IMR-90 (cell line): ENCODE measurements around the gene PRDX4. TPM values are rescaled to one million over a fixed set of nuclear protein-coding genes. Genes with fewer than 3 reads are reported as not detected.

Experiments
- ATAC-seq: fragments of 200-7000 bp; cut with Tn5 transposase; 2 replicates; pipeline ENCODE4 v1.9.1; 2020; ENCODE audit warnings: low read depth, mild to moderate bottlenecking, moderate library complexity
- BruUV-seq: library from RNA; stranded (reverse); fragments of 400-500 nt; replicated peaks from 2 replicates; lab custom pipeline; 2021; lab: Mats Ljungman, UMichigan
- CTCF ChIA-PET: fragments of 300-600 bp; formaldehyde crosslinking; extraction: SDS; loops from one replicate; lab custom pipeline; 2021; ENCODE audit warnings: antibody characterized with exemption; lab: Yijun Ruan, JAX
- POLR2A ChIA-PET: fragments of 300-600 bp; sonication (Branson Sonifier 250); formaldehyde crosslinking; loops from one replicate; lab custom pipeline; 2022; ENCODE audit warnings: antibody characterized with exemption; ENCODE audit not compliant: unreplicated experiment; lab: Charles Lee
- DNase-seq: peaks from one replicate; pipeline ENCODE4 v3.0.0; 2013
- H2AFZ ChIP-seq: replicated peaks from 2 replicates; pipeline ENCODE3; 2013; ENCODE audit warnings: low read length, mild to moderate bottlenecking; ENCODE audit not compliant: poor library complexity
- H2AK5ac ChIP-seq: 2 replicates; pipeline ENCODE4 v1.6.1; 2013; ENCODE audit warnings: low read depth, low read length, inconsistent platforms
- H2AK9ac ChIP-seq: replicated peaks from 2 replicates; pipeline ENCODE3; 2013; ENCODE audit warnings: mild to moderate bottlenecking, low read depth, low read length, moderate library complexity; ENCODE audit not compliant: poor library complexity
- H2BK120ac ChIP-seq: 2 replicates; pipeline ENCODE4 v1.6.1; 2013; ENCODE audit warnings: low read depth, low read length, inconsistent platforms
- H2BK15ac ChIP-seq: 3 replicates; pipeline ENCODE4 v1.6.1; 2013; ENCODE audit warnings: low read depth, low read length, inconsistent platforms
- H2BK20ac ChIP-seq: 2 replicates; pipeline ENCODE4 v1.6.1; 2013; ENCODE audit warnings: low read depth, mild to moderate bottlenecking, inconsistent platforms, low read length, moderate library complexity
- H2BK5ac ChIP-seq: 2 replicates; pipeline ENCODE4 v1.6.1; 2013; ENCODE audit warnings: mild to moderate bottlenecking, low read depth, low read length, inconsistent platforms; ENCODE audit not compliant: poor library complexity, severe bottlenecking
- H3K14ac ChIP-seq: replicated peaks from 2 replicates; pipeline ENCODE4 v1.6.1; 2013; ENCODE audit warnings: low read depth, low read length, inconsistent platforms
- H3K18ac ChIP-seq: 2 replicates; pipeline ENCODE4 v1.6.1; 2013; ENCODE audit warnings: low read depth, low read length, control low read depth
- H3K23ac ChIP-seq: 2 replicates; pipeline ENCODE4 v1.6.1; 2013; ENCODE audit warnings: low read depth, low read length, inconsistent platforms
- H3K27ac ChIP-seq: 2 replicates; pipeline ENCODE4 v1.5.1; 2013; ENCODE audit warnings: mild to moderate bottlenecking, control low read depth, low read length; ENCODE audit not compliant: insufficient read depth
- H3K27me3 ChIP-seq: 2 replicates; pipeline ENCODE4 v1.6.1; 2013; ENCODE audit warnings: low read length; ENCODE audit not compliant: control insufficient read depth, insufficient read depth
- H3K36me3 ChIP-seq: 2 replicates; pipeline ENCODE4 v1.6.1; 2013; ENCODE audit warnings: low read length, mixed read lengths; ENCODE audit not compliant: control insufficient read depth, insufficient read depth
- H3K4ac ChIP-seq: 2 replicates; pipeline ENCODE4 v1.6.1; 2013; ENCODE audit warnings: low read depth, low read length, inconsistent platforms
- H3K4me1 ChIP-seq: 2 replicates; pipeline ENCODE4 v1.6.1; 2013; ENCODE audit warnings: low read length, mixed read lengths; ENCODE audit not compliant: control insufficient read depth, insufficient read depth
- H3K4me2 ChIP-seq: 2 replicates; pipeline ENCODE4 v1.6.1; 2013; ENCODE audit warnings: low read depth, mild to moderate bottlenecking, control low read depth, low read length, moderate library complexity
- H3K4me3 ChIP-seq: 2 replicates; pipeline ENCODE4 v1.5.1; 2013; ENCODE audit warnings: low read depth, mild to moderate bottlenecking, control low read depth, low read length, moderate library complexity; ENCODE audit not compliant: insufficient read depth
- H3K56ac ChIP-seq: 2 replicates; pipeline ENCODE4 v1.6.1; 2013; ENCODE audit warnings: low read length, inconsistent platforms; ENCODE audit not compliant: insufficient read depth; ENCODE audit errors: extremely low read depth
- H3K79me1 ChIP-seq, 2 experiments: 2 replicates each; pipeline ENCODE4 v1.6.1; 2013; ENCODE audit warnings: low read length in 2 of 2, inconsistent platforms in 1 of 2, low read depth in 1 of 2
- H3K9ac ChIP-seq: 2 replicates; pipeline ENCODE4 v1.6.1; 2013; ENCODE audit warnings: low read depth, low read length, control low read depth
- H3K9me1 ChIP-seq: 2 replicates; pipeline ENCODE4 v1.6.1; 2013; ENCODE audit warnings: low read length, inconsistent platforms; ENCODE audit not compliant: insufficient read depth
- H3K9me3 ChIP-seq: 2 replicates; pipeline ENCODE4 v1.6.1; 2013; ENCODE audit warnings: low read length; ENCODE audit not compliant: control insufficient read depth, insufficient read depth
- H4K20me1 ChIP-seq: 2 replicates; pipeline ENCODE4 v1.6.1; 2013; ENCODE audit warnings: low read length, inconsistent platforms; ENCODE audit not compliant: insufficient read depth
- H4K5ac ChIP-seq: 2 replicates; pipeline ENCODE4 v1.6.1; 2013; ENCODE audit warnings: mild to moderate bottlenecking, low read depth, low read length, control low read depth
- H4K8ac ChIP-seq, 2 experiments: 2 replicates each; pipeline ENCODE4 v1.6.1; 2013; ENCODE audit warnings: low read depth in 2 of 2, low read length in 2 of 2, control low read depth in 1 of 2, inconsistent platforms in 1 of 2
- H4K91ac ChIP-seq: 2 replicates; pipeline ENCODE4 v1.6.1; 2013; ENCODE audit warnings: low read depth, low read length, inconsistent platforms; ENCODE audit not compliant: insufficient read depth
- BHLHE40 ChIP-seq: fragments of 150-350 bp; IDR thresholded peaks from 2 replicates; pipeline ENCODE4 v1.6.1; 2016; ENCODE audit warnings: mild to moderate bottlenecking, low read depth, low read length
- CEBPB ChIP-seq: IDR thresholded peaks from 2 replicates; pipeline ENCODE4 v1.6.1; 2012; ENCODE audit warnings: low read depth, low read length, improper control_type of control experiment
- CHD1 ChIP-seq: IDR thresholded peaks from 2 replicates; pipeline ENCODE4 v1.6.1; 2012; ENCODE audit warnings: low read depth, low read length, improper control_type of control experiment
- CTCF ChIP-seq: conservative IDR thresholded peaks from 2 replicates; pipeline ENCODE4 v1.5.1; 2012; ENCODE audit warnings: mild to moderate bottlenecking, low read depth, low read length, improper control_type of control experiment
- ELK1 ChIP-seq: fragments of 150-350 bp; IDR thresholded peaks from 2 replicates; pipeline ENCODE4 v1.6.1; 2016; ENCODE audit warnings: low read depth, mild to moderate bottlenecking, low read length, moderate library complexity, borderline replicate concordance
- FOS ChIP-seq: fragments of 150-350 bp; IDR thresholded peaks from 2 replicates; pipeline ENCODE4 v1.6.1; 2016; ENCODE audit warnings: low read depth, low read length
- MAFK ChIP-seq: IDR thresholded peaks from 2 replicates; pipeline ENCODE4 v1.6.1; 2012; ENCODE audit warnings: low read depth, low read length, improper control_type of control experiment
- MAZ ChIP-seq: IDR thresholded peaks from 2 replicates; pipeline ENCODE4 v1.6.1; 2012; ENCODE audit warnings: low read depth, mild to moderate bottlenecking, low read length, improper control_type of control experiment, moderate library complexity, borderline replicate concordance
- MXI1 ChIP-seq: IDR thresholded peaks from 2 replicates; pipeline ENCODE4 v1.6.1; 2012; ENCODE audit warnings: low read depth, mild to moderate bottlenecking, low read length, moderate library complexity, borderline replicate concordance
- NFE2L2 ChIP-seq: fragments of 150-350 bp; IDR thresholded peaks from 2 replicates; pipeline ENCODE4 v1.6.1; 2016; ENCODE audit warnings: low read depth, mild to moderate bottlenecking, low read length
- POLR2A ChIP-seq: IDR thresholded peaks from 2 replicates; pipeline ENCODE4 v1.6.1; 2012; ENCODE audit warnings: mild to moderate bottlenecking, low read depth, low read length
- RAD21 ChIP-seq: IDR thresholded peaks from 2 replicates; pipeline ENCODE4 v1.6.1; 2012; ENCODE audit warnings: low read length, improper control_type of control experiment
- RCOR1 ChIP-seq: IDR thresholded peaks from 2 replicates; pipeline ENCODE4 v1.6.1; 2012; ENCODE audit warnings: mild to moderate bottlenecking, low read length, improper control_type of control experiment; ENCODE audit not compliant: insufficient replicate concordance
- RFX5 ChIP-seq: IDR thresholded peaks from 2 replicates; pipeline ENCODE4 v1.8.0; 2012; ENCODE audit warnings: low read depth, mild to moderate bottlenecking, low read length, moderate library complexity
- SMC3 ChIP-seq: fragments of 150-350 bp; IDR thresholded peaks from 2 replicates; pipeline ENCODE4 v1.6.1; 2016; ENCODE audit warnings: low read depth, mild to moderate bottlenecking, antibody characterized with exemption, low read length, moderate library complexity
- WGBS, 2 experiments: methylation state at CpG; one replicate each; pipeline versions ENCODE4 v1.1.5 to v1.1.7; 2013; ENCODE audit warnings: missing lambda C conversion rate in 2 of 2; ENCODE audit not compliant: insufficient read length in 1 of 2; ENCODE audit errors: extremely low coverage in 2 of 2; 5-methylcytosine and 5-hydroxymethylcytosine counted together
- dilution Hi-C: fragments of 300-500 bp; cut with HindIII; formaldehyde crosslinking; loops from one replicate; pipeline ENCODE4 v1.14.3; 2018; ENCODE audit warnings: low sequenced_read_pairs; ENCODE audit not compliant: unreplicated experiment
- in situ Hi-C: fragments of 300-500 bp; cut with MboI; formaldehyde crosslinking; loops from 3 replicates; pipeline ENCODE4 v1.14.3; 2019; ENCODE audit warnings: low sequenced_read_pairs, inconsistent platforms, mixed read lengths
- intact Hi-C: fragments of 100-400 bp; cut with micrococcal nuclease; formaldehyde crosslinking; loops from 2 replicates; pipeline ENCODE4 v1.10.0; 2022
- polyA plus RNA-seq, 3 experiments: library from polyadenylated mRNA; depleted of rRNA; stranded (reverse); fragments of >200 nt; gene quantifications; 2 replicates each; pipeline ENCODE4 v1.2.3, GENCODE V29; 2012; ENCODE audit warnings: low replicate concordance in 1 of 3
- total RNA-seq: library from RNA; depleted of rRNA; stranded (reverse); fragments of >200 nt; gene quantifications from 2 replicates; pipeline ENCODE4 v1.2.3, GENCODE V29; 2012
- TF ChIP-seq, protein P1 (sequence below): fragments of 150-350 bp; IDR thresholded peaks from 2 replicates; pipeline ENCODE4 v1.6.1; 2017; ENCODE audit warnings: mild to moderate bottlenecking, antibody characterized with exemption, low read length, low read depth

The PRDX4 gene
- total and polyA plus RNA-seq, 2 of the 4 experiments (the other 2 are of a cell fraction), result 194 to 226 TPM

- Histone ChIP-seq H2BK20ac (no peak overlapping the region), H2BK15ac (no peak overlapping the region), H3K4me1 (no peaks in the 10 kb centered on the region), H3K27me3 (peaks cover 7% of the 10 kb centered on the region), H3K14ac (no peak overlapping the region), H4K8ac (no peak overlapping the region), H2AK5ac (no peak overlapping the region), H3K9me1 (no peaks in the 10 kb centered on the region), H3K4ac (no peak overlapping the region), H3K79me1 (no peaks in the 10 kb centered on the region), H3K9me3 (no peaks in the 10 kb centered on the region), H3K27ac (no peak overlapping the region), H3K9ac (no peak overlapping the region), H3K18ac (no peak overlapping the region), H3K56ac (no peak overlapping the region), H3K4me2 (no peak overlapping the region), H4K20me1 (no peaks in the 10 kb centered on the region), H2BK120ac (no peak overlapping the region), H2BK5ac (no peak overlapping the region), H2AK9ac (no peak overlapping the region), H3K4me3 (no peak overlapping the region), H4K91ac (no peak overlapping the region), H3K36me3 (no peaks in the 10 kb centered on the region), H2AFZ (no peak overlapping the region), H3K23ac (no peak overlapping the region), H4K5ac (no peak overlapping the region)
- dilution Hi-C loops (no loop called here), in situ Hi-C loops (no loop called here), intact Hi-C loops (no loop called here)
- DNase-seq, result peak; percentile 26
- no CpG with 5 or more reads among the region's 3 CpGs for WGBS, 2 experiments
- CTCF ChIA-PET, result no interaction called here
- POLR2A ChIA-PET, result no interaction called here
- ATAC-seq, result peak; percentile 40
- TF ChIP-seq RFX5 (no peak), CHD1 (no peak), CTCF (no peak), MAZ (no peak), SMC3 (no peak), NFE2L2 (no peak), MXI1 (no peak), RAD21 (no peak), POLR2A (no peak), CEBPB (no peak), RCOR1 (no peak), BHLHE40 (no peak), ELK1 (no peak), FOS (no peak), MAFK (no peak)
- TF ChIP-seq, protein P1, sequence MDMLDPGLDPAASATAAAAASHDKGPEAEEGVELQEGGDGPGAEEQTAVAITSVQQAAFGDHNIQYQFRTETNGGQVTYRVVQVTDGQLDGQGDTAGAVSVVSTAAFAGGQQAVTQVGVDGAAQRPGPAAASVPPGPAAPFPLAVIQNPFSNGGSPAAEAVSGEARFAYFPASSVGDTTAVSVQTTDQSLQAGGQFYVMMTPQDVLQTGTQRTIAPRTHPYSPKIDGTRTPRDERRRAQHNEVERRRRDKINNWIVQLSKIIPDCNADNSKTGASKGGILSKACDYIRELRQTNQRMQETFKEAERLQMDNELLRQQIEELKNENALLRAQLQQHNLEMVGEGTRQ, result no peak
- no TSS peak for BruUV-seq
Measured at GRCh38 chrX:23656684-23657083, 10.6 kb upstream of the PRDX4 start.
